NCI-H82 treated with DMSO at 0.1 percent for 48 hours (cell line): Measurements from ENCODE around the gene BDH1.

Source experiments
- DNase-seq: peaks from one replicate; lab custom pipeline; 2025; ENCODE audit not compliant: unreplicated experiment; lab: John Stamatoyannopoulos, UW

The BDH1 gene

DNA sequence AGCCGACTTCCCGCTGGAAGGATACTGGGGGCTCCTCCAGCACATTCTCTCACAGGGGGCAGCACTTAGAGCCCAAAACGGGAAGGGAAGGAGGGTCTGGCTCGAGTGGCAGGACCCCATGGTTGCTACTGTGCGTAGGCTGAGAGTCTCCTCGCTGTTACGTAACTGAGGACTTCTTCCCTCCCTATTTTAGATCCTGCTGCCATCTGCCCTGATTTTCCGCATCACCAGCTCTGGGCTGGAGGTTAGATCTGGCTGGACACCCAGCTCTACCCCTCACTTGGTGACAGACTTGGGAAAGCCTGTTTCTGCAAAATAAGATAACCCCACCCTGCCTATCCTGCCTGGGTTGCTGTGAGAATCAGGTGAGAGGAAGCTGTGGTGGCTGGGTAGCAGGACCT lies 47.7 kb downstream of the BDH1 start:
- peak; percentile 60 for DNase-seq

DNA sequence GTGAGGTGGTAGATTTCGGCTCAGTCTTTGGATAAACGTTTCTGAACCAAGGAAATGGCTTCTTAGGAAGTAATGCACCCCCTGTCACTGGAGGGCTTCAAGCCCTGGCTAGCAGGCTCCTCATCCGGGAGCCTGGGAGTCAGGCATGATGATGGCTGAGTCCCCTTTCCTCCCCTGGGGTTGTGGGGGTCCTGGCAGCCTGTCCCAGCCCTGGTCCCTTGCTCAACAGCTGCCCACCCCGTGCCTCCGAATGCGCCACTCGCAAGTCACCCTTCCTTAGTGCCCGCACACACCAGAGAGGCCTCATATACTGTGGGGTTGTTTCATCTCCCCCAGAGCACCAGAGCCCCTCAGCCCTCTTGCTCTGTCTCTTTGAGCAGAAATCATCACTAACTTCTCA lies 48.2 kb downstream of the BDH1 start:
- no peak for DNase-seq

DNA sequence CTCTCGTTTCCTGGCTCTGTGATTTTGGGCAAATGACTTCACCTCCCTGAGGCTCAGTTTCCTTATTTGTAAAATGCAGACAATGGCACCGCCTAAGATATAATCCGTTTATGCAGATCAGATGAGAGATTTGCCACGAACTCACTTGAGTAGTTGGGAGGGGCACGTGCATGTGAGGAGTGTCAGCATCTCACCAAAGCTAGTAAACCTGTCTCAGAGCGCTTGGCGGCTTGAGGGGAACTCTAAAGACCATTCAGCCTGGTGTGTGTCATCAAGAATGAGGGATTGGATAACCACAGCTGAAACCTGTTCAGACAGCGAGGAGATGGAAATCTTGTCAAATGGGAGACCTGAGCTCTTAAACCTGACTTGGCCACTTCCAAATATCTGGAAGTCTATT lies 48.7 kb downstream of the BDH1 start:
- peak; percentile 77 for DNase-seq

DNA sequence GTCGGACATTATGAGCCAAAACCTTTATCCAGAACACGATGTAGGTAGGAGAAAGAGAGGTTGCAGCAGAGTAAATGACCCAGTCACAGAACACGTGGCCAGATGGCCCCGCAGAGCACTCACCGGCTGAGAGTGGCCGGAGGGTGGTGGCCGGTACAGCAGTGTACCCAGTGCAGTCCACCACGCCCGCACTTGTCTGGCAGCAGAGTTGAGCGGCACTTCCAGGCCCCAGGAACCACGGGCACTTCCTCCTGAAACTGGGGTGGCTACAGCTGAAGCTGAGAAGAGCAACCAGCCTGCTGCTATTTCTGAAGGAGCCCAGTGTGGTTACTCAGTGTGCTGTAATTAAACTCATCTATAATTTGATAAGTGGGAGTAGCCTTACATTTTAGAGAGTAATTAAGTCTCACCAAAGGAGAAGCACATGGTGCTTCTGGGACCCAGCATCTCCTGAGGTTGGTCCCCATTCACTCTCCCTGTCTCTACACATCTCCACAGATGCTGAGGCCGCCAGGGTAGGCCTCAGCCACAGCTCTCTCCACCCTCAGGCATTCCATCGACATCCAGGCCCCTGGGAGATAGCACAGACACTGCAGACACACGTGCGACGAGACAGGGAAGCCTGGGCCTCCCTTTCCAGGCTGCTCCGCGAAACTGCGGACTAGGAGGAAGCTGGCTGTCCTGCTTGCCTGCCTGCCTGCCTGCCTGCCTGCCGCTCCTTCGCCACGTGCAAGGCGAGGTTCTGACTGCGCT lies 49.8 kb downstream of the BDH1 start:
- no peak for DNase-seq

DNA sequence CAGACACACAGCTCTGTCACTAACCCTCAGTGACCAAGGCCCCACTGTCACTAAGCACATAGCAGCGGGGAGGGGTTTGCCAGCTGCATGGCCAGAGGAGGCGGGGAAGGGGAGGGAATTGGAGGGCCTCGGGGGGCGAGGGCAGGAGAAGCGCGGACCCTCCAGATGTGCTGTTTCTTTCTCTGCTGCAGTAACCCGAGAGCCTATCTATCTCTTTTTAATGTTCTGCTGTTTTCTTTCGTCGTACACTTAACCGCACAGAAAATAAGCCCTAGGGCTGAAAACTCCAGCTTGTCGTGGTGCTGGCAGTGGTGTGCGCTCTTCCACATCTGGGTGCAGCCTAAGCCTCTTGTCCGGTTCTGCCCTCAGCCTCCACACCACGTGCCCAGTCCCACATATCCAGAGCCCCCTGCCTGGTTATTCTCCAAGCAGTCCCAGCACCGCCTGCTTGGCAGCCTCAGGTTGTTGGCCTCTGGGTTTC lies 51.1 kb downstream of the BDH1 start:
- DNase-seq, result no peak

DNA sequence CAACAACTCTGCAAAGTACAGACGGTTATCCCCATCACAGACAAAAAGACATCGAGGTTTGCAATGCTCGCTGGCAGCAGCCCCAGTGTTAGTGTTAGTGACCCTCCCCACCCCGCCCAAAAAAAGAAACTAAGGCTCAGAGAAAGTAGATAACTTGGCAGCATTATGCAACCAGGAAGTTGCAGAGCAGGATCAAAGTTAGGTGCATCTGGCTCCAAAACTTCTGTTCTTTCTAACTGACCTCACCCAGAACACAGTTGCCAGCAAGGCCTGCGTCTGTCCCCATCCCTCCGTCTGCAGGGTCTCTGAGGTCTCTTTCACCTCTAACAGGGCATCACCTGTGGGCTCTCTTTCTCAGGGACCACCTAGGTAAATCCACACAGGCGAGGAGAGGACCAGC lies 51.5 kb downstream of the BDH1 start:
- DNase-seq, result no peak

DNA sequence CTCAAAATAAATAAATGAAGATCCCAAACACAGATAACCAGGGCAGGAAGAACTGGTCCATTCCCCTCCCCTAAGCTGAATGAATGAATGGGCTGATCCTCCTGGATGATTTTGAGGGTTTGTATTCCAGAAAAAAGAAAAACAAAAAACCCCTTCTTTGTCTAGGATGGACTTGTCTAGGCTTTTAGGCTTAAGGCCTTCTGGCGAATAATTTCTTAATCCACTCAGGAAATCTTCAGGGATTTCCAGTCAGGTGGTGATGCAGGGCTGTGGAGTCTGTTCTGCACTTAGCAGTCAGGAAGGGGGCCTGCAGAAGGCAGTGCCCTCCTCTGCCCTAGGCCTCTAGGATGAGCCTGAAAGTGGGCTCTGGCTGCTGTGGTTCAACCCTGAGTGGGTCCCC lies 52.1 kb downstream of the BDH1 start:
- DNase-seq, result peak; percentile 94

DNA sequence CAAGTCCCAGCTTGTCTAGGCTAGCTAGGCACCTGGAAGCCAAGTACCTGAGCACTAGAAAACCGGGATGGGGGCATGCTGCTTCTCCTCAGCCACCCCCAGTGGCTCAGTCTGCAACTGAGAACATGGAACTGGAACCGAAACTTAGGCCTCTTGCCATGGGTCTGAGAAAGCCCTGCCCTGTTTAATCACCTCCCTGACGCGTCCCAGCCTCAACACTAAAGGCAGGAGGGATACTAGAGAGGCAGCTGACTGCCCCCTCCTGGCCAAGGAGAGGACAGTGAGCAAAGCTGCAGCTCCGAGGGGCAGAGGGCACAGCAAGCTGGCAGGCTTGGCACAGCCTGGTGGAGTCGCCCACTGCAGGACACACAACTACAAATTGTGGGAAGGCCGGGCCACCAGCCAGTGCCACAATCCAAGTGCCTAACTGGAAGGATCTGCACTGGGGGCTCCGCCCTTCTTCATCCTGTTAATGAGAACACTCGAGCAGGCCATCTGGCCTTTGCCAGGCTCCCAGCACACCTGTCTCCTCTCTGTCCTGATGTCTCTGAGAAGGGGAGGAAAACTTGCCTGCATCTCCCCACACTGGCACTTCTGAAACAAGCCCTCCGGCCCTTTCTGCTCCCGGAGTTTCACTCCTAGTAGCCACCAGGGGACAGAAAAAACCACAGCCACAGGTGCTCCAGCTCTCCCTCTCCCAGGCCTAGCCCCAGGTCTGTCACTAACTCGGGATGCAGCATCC lies 53.7 kb downstream of the BDH1 start:
- DNase-seq, result peak; percentile 85

DNA sequence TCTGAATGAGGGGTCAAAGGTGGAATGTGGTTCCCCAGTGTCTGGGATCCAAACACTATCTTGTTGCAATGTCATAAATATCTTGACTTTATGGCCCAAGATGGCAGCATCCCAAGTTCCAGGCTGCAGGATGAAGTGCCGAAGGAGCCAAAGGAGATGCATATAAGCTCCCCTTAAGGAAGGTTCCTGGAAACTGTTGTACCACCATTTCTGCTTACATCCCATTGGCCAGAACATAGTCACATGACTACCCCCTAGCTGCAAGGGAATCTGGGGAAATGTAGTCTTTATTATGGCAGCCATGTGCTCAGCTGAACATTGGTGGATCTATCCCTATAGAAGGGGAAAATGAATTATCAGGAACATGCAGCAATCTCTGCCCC lies 54.3 kb downstream of the BDH1 start:
- peak; percentile 25 for DNase-seq

DNA sequence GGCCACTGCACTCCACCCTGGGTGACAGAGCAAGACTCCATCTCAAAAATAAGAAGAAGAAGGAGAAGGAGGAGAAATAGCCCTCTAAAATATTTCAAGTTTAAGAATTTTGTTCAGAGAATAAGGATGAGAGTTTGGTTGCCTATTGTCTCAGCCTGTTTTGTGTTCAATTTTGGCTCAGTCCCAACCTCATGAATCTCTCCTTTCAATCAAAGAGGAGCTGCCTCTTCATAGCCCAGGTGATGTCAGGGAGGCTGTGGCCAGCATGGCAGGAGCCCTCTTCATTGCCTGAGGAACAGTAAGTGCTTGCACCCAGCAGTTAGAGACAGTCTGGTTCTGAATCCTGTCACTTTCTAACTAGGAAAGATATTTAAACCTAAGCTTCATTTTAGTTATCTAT lies 55.0 kb downstream of the BDH1 start:
- DNase-seq, result no peak

DNA sequence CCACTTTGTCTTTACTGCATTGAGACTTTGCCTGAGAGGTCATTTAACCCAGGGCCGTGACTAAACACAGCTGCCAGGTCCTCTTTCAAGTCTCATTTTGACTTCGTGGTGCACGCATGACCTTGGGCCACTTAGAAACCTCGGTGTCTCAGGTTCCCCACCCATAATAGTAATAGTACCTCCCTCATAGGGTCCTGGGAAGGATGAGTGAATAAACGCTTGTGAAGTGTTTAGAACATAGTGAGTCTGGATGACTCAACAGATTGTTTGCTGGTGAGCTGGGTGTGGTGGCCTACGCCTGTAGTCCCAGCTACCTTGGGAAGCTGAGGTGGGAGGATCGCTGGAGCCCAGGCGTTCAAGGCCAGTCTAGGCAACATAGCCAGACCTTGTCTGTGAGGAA lies 56.3 kb downstream of the BDH1 start:
- DNase-seq, result no peak

DNA sequence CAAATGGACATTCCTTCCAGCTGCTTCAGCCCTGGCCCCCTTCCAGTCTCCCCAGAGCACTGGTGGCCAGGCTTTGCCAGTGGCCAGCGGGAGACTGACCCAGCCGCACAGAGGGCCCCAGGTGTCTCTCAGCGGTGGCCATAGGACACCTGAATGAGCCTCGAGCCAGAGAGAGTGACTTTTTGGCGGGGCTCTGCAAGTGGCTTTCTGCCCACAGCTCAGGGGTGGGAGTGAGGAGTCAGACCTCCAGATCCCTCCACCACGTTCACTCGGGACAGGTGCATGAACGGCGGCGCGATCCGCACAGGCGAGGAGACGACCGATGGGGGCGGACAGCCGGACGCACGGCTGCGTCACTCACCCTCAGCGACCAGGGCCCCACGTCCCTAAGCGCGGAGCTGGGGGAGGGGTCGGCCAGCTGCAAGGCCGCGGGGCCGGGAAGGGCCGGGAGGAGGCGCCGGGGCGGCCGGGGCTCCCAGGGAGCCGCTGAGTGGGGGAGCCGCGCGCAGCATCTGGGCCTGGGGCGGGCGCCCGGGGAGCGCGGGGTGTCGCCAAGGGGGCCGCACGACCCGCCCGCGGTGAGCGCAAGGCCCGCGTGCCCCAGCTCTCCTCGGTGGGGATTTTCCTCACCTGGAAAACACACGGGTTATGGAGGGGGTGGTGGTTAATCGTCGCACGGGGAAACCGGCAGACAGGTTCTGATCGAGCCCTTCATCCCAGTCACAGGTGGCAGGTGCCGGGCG lies 57.1 kb downstream of the BDH1 start:
- DNase-seq, result no peak

DNA sequence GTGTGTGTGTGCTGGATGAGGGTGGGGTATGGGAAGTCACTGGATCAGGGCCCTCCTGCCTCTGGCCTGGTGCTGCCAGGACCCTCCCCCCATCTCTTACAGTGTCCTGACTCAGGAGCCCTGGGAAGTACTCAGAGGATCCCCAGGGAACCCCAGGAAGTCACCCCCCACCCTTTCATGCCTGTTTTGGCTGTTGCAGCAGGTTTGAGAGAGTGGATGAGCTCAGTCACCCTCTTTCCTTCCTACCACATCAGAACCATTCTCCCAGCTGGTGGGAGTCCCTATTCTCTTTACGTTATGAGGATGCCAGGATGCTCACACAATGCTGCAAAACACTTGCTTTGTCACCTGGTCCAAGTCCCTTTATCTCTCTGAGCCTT lies 59.0 kb downstream of the BDH1 start:
- DNase-seq, result no peak

DNA sequence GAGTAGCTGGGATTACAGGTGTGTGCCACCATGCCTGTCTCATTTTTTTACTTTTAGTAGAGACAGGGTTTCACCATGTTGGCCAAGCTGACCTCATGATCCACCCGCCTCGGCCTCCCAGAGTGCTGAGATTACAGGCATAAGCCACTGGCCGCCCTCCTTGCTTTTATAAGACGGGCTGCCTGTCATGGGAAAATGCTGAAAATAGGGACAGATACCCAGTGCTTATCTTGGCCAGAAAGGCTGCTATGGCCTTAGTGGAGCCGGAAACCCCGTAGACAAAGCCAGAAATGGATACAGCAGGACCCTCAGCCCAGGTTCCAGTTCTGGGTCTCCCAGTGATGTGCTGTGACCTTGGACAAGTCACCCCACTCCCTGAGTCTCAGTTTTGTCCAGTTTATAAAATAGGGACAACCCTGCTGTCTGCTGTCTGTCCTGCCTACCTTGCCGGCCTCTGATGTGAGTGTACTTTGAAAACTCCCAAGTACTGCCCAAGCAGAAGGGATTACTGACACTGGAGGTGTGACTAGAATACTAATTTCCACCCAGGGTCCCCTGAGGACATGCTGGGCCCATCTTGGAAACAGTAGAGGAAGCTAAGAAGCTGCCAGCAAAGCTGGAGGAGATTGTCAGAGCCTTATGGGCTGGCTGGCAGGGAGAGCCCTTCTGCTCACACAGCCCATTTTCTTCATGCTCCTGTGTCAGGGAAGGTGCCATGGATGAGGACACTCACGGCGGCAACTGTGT lies 59.6 kb downstream of the BDH1 start:
- peak; percentile 35 for DNase-seq

DNA sequence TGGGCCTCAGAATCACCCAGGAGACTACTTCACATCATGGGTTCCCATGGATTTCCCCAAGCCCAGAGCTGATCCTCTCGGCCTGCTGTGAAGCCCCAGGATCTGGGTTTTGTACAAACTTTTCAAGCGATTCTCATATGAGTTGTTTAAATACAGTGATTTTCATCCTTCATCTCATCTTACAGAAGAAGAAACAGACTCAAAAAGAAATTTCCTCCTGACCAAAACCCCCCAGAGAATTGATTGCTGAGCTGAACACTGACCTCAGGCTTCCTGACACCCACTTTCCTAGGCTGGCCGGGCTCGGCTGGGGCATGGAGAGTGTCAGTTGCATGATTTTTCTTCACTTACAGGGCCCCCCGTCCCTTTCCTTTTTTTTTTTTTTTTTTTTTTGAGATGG lies 60.3 kb downstream of the BDH1 start:
- DNase-seq, result no peak

DNA sequence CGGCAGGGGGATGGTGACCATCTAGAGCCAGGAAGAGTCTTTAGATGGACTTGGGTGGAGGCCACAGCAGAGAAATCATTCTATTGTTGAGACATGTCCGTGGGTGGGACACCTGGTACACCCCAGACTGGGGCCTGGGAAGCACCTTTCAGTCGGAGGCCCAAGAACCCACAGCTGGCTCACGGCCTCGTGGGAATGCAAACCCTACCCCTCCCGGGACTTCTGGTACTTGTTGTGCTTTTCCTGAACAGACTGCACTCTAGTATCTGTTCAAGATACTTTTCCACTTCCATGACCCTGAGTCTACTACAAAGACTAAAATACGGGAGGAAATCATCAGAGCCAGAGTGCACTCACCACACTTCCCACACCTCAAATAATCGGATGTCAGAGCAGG lies 60.7 kb downstream of the BDH1 start:
- no peak for DNase-seq

DNA sequence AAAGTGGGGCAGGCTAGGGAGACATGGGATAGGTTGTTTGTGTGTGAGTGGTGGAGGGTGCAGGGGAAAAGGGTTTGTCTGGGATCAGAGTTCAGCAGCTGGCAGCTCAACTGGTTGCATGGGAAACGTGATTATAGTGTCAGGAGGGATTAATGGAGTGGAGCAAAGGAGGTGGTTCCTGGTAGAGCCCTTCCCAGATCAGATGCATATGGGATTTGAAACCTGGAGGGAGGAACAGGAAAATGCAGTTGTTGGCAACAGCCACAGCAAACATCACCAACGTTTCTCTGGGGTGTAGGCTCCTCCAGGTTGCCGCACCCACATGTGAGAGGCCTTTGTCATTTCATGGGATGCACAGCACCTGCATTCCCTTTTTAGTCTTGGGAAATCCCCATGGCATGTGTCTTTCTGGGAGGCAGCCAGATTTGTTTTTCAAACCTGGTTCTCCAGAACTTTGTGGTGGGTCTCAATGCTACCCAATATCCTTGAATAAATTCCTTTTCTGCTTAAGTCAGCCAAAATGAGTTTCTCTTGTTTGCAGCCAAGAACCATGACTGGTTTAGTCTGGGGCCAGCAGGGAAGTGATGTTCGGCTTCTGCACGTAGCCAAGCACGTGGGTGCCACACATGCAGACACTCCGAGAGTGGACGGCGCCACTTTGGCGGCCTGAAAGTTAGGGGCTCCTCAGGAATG lies 61.3 kb downstream of the BDH1 start:
- DNase-seq, result peak; percentile 98

DNA sequence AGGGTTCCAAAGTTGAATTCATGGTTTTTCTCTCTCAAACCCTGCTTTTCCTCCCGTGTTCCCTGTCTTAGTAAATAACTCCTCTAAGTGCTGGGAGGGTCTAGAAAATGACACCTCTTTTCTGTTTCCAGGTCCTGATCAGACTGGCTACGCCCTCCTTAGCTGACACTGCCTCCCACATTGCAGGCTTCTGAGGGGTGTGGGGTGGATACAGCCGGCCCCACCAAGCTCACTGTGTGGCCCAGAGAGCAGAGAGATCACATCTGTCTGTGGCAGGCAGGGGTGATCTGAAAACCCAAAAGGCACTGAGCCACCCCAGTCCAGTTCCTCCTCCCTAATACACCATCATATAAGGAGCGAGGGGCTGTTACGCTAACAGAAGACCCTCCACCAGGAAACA lies 62.7 kb downstream of the BDH1 start:
- DNase-seq, result no peak

DNA sequence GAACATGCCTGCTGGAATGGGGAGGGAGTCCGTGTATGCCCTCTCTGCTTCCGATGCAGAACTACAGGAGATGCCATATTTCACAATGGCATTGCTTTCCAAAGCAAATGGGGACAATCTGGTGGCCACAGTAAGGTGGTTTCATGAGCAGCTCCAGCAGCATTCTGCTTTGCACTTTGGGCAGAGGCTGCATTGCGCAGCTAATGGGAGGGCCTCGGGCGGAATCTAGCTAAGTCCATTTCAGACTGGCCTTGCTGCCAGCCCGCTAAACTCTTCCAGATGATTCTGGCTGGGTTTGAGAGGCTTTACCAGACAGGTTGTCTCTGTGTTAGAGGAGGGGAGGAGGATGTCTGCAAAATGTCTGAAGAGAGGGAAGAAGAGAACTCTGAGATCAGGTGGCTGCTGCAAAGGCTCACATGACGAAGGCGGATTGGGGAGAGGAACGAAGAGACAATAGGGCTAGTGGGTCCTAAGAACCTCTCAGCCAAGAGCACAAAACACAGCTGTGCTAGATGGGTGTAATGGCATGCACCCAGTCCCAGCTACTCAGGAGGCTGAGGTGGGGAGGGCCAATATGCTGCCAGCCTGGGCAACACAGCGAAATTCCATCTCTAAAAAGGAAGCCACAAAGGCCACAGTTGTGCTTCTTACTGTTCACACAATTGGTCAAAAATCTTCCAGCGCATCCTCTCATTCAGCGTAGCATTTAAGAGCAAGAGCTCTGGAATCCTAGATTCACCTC lies 63.7 kb downstream of the BDH1 start:
- DNase-seq, result no peak

DNA sequence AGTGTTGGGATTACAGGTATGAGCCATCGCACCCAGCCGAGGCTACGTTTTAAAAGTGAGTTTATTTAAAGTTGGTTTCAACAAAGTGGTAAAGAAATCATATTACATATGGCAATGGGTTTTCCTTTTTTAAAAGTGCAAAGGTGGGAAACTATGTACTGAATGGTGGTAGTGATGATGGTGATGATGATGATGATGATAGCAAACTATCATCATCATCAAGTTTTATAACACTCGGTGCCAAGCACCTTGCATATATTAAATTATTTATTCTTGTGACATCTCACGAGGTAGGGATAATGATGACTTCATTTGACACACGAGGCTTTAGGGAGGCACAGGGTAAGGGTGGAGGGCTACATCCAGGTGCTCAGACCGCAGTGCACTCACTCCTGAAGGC lies 64.3 kb downstream of the BDH1 start:
- DNase-seq, result no peak
